Measurements from ENCODE around the gene PLPPR2. TPM values are rescaled to one million over a fixed set of nuclear protein-coding genes. Genes with fewer than 3 reads are reported as not detected.

The PLPPR2 gene, protein sequence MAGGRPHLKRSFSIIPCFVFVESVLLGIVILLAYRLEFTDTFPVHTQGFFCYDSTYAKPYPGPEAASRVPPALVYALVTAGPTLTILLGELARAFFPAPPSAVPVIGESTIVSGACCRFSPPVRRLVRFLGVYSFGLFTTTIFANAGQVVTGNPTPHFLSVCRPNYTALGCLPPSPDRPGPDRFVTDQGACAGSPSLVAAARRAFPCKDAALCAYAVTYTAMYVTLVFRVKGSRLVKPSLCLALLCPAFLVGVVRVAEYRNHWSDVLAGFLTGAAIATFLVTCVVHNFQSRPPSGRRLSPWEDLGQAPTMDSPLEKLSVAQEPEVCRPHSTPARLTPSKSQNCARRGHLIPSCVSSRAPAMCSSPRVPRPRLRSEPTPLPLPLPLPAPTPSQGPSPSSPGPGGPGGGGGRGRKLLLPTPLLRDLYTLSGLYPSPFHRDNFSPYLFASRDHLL
- 48.5 TPM for total RNA-seq

GRCh38 chr19:11355160-11356073 lies at the start of gene PLPPR2:
PLPPR2 (plus strand) TSS chr19:11355432; CDS start chr19:11357674, 2,242 bp downstream.

DNA sequence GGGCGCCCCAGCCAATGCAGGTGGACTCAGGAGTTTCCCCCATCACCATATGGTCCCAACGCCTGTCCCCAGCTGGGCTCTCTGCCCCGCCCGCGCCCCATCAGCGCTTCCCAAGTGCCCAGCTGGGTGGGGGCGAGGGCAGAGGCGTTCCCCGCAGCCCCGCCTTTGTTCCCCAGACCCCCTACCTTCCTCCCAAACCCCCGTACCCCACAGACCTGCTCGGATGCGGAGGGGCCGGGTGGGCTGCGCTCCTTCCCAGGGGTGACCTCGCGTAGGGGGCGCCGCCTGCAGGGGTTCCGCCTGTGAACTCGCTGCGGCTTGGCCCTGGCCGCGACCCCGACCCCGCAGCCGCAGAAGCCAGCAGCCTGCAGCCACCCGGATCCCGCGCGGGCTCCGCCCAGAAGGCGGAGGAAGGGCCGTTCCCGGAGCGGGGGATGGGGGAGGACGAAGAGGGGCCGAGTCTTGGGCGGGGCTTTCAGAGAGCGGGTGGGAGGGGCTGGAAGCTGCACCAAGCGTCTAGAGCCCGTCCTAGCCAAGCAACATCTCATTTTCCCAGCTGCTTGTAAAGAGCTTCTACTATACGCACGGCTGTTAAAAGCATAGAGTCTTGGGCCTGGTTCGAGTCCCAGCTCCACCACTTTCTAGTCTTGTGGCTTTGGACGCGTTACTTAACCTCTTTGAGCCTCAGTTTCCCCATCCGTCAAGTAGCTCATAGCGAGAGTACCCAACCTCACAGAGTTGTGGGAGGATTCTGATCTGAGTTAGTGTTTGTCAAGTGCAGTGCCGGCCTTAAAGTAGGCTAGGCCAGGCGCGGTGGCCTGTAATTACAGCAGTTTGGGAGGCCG lies 15.8 kb upstream of the PLPPR2 start, which contains the start of gene RAB3D:
TSS of gene RAB3D (minus strand) at position 404 of the 845 bp plus-strand sequence. CDS start 2,258 bp downstream, outside the sequence.

DNA sequence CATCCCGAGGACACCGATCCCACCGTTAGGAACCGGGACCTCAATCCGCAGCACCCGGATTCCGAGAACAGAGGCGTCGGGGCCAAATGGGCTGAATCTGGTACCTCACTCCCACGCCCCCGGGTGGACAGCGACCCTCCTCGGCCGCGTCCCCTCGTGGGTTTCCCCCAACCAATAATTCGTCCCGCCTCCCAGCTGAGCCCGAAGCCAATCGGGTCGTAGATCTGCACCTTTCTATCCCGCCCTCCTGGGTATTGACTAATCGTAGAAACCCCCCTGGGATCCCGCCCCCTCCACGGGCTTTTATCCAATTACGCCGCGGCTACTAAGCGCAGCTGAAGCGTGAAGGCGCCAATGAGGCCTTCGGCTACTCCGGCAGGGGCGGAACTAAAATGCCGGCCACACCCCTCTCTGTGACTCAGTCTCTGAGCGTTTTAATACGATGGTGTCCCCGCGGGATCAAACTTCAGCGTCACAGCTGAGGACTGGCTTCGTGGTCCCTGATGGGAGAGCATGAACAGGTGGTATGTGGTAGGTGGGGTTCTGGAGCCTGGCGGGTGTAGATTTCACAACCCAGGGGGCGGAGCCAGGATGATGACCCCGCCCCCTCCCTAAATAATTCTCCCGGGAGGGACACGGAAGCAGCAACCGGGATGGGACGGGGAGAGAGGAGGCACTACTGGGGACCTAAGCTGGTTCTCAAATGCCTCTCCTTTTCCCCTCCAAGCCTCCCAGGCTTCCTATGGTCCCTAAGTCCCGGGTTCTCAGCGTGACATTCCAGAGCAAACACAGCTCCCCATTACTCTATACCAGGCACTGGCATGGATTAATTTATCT lies 8.9 kb upstream of the PLPPR2 start, which contains the start of the genes CCDC159 and TMEM205:
TSS of gene CCDC159 (plus strand) at position 416 of the 837 bp plus-strand sequence. CDS start at position 504, 88 bp downstream.
TSS of gene TMEM205 (minus strand) at position 165 of the 837 bp plus-strand sequence. CDS start 649 bp downstream, outside the sequence.

GRCh38 chr19:11374433-11375142 lies 19.4 kb downstream of the PLPPR2 start, which contains the start of gene SWSAP1:
SWSAP1 (plus strand) TSS chr19:11374666; CDS start chr19:11374681, 15 bp downstream.

Small RNA genes within 50 kb of the gene (small RNA-seq; reads per million reads assigned to genes)
- not detected for gene RF00019 (ENCODE audit: low replicate concordance)

Other genes starting within 250 kb of the PLPPR2 start
- 7.8 TPM for gene SPC24, start 199.7 kb upstream of the PLPPR2 start, total RNA-seq
- gene KANK2, start 157.9 kb upstream of the PLPPR2 start, total RNA-seq = 3.4 TPM
- not detected for gene ANGPTL8, start 115.8 kb upstream of the PLPPR2 start, total RNA-seq
- 5.9 TPM for gene DOCK6, start 92.9 kb upstream of the PLPPR2 start, total RNA-seq
- gene TSPAN16, start 59.3 kb upstream of the PLPPR2 start, total RNA-seq = not detected
- 18.2 TPM for gene RAB3D, start 15.8 kb upstream of the PLPPR2 start, total RNA-seq
- 23.5 TPM for gene TMEM205, start 9.2 kb upstream of the PLPPR2 start, total RNA-seq
- 6.3 TPM for gene CCDC159, start 8.9 kb upstream of the PLPPR2 start, total RNA-seq
- 0.94 TPM for gene SWSAP1, start 19.2 kb downstream of the PLPPR2 start, total RNA-seq
- 5.0 TPM for gene EPOR, start 28.9 kb downstream of the PLPPR2 start, total RNA-seq
- gene RGL3, start 63.9 kb downstream of the PLPPR2 start, total RNA-seq = not detected
- gene ODAD3, start 79.7 kb downstream of the PLPPR2 start, total RNA-seq = 0.63 TPM
- 88.0 TPM for gene PRKCSH, start 80.2 kb downstream of the PLPPR2 start, total RNA-seq
- 198 TPM for gene ELAVL3, start 125.6 kb downstream of the PLPPR2 start, total RNA-seq
- 17.8 TPM for gene ZNF653, start 150.4 kb downstream of the PLPPR2 start, total RNA-seq
- 31.9 TPM for gene ECSIT, start 173.7 kb downstream of the PLPPR2 start, total RNA-seq
- gene CNN1, start 183.4 kb downstream of the PLPPR2 start, total RNA-seq = not detected
- 20.0 TPM for gene ELOF1, start 203.8 kb downstream of the PLPPR2 start, total RNA-seq
- gene ACP5, start 222.2 kb downstream of the PLPPR2 start, total RNA-seq = not detected
- 64.2 TPM for gene ZNF627, start 242.1 kb downstream of the PLPPR2 start, total RNA-seq